Hair follicular keratinocyte (primary cell): ENCODE results near the gene CCK. TPM values are rescaled to one million over a fixed set of nuclear protein-coding genes. Genes with fewer than 3 reads are reported as not detected.

Experiments
- total RNA-seq: library from RNA; depleted of rRNA; stranded (reverse); fragments of >200 nt; gene quantifications from 2 replicates; pipeline ENCODE4 v1.2.3, GENCODE V29; 2015

CCK gene
- 1.0 and 2.8 TPM in 2 replicates for total RNA-seq

GRCh38 chr3:42266085-42266484 lies at the start of gene CCK:
Gene CCK, minus strand, starts transcription at chr3:42266185. Its CDS starts 2,555 bp downstream, at chr3:42263630.

Other genes with a start within 250 kb of the CCK start
- 29.0 and 41.6 TPM in 2 replicates for gene TRAK1, start 174.8 kb downstream of the CCK start, total RNA-seq
- not detected in 2 replicates for gene LYZL4, start 144.4 kb upstream of the CCK start, total RNA-seq
- 1.5 and 3.7 TPM in 2 replicates for gene VIPR1, start 236.5 kb upstream of the CCK start, total RNA-seq